Measurements from ENCODE around the gene FBXW2. TPM values are rescaled to one million over a fixed set of nuclear protein-coding genes. Genes with fewer than 3 reads are reported as not detected.
"Not testable (repeated sequence)": the region's sequence is repeated elsewhere in the genome, so short reads cannot be mapped to it uniquely, and the experiment has no call there.

Gene FBXW2
- total RNA-seq, 2 experiments from 2014 or later = 90.0 to 90.9 TPM

- no peak for DNase-seq
- ChIA-PET POLR2A (no interaction called here), CTCF (interaction anchor here (1.1 to 2.1 kb wide), 4 partner anchors 17 to 312 kb away, joined by 3 to 6 read pairs (median 4); no protein-coding TSS in a partner anchor)
- Mint-ChIP-seq H3K27me3 (ENCODE audit: low read depth) (no peaks in the 10 kb centered on the region), H3K27ac (no peak overlapping the region), H3K4me1 (ENCODE audit: low read depth) (peaks cover 15% of the 10 kb centered on the region), H3K9me3 (ENCODE audit: insufficient read depth) (no peaks in the 10 kb centered on the region), H3K4me3 (no peak overlapping the region), H3K36me3 (ENCODE audit: low read depth) (peaks cover 55% of the 10 kb centered on the region)
- ATAC-seq = no peak
Measured at GRCh38 chr9:120761006-120761405, 32.2 kb downstream of the FBXW2 start.

DNA sequence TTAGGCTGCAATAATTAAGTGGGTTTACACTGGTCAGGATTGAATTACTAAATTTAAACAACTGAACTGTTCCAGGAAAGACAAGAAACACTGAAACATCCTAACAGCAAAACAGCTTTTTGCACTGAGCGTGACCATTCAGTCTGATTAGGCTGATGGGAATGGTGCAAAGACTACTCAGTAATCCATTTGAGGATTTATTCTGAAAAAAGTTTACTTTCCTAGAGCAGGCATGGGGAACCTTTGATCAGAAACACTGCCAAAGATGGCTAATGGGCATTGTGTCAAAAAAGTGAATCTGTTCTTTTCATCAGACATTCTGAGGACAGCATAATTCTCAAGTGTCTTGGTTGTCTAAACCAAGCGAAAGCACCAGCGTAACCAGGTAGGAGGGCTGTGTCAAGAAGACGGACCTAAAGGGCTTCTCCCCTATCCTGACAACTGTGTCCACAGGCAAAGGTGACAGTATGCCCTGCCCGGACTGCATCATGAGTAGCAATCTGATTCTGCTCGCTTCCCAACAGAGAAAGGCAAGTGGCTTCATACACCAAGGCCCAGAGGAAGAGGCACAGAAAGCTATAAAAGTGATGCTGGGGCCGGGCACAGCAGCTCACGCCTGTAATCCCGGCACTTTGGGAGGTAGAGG, 33.3 kb downstream of the FBXW2 start:
- ChIA-PET POLR2A (no interaction called here), CTCF (interaction anchor here (1.1 to 2.1 kb wide), 8 partner anchors 10 to 313 kb away, joined by 3 to 5 read pairs (median 4); no protein-coding TSS in a partner anchor)
- ATAC-seq = no peak
- Mint-ChIP-seq H3K36me3 (ENCODE audit: low read depth) (peaks cover 48% of the 10 kb centered on the region), H3K9me3 (ENCODE audit: insufficient read depth) (no peaks in the 10 kb centered on the region), H3K27ac (no peak overlapping the region), H3K4me3 (no peak overlapping the region), H3K4me1 (ENCODE audit: low read depth) (peaks cover 15% of the 10 kb centered on the region), H3K27me3 (ENCODE audit: low read depth) (no peaks in the 10 kb centered on the region)
- no peak for DNase-seq

- no peak for ATAC-seq
- H3K4me1 Mint-ChIP-seq (ENCODE audit: low read depth) = peaks cover 15% of the 10 kb centered on the region
- POLR2A ChIA-PET = no interaction called here
- CTCF ChIA-PET = interaction anchor here (1.2 to 5.1 kb wide), 4 partner anchors 9 to 139 kb away, joined by 3 to 45 read pairs (median 4); partner anchors contain the start of gene FBXW2
- DNase-seq = no peak
- no peak overlapping the region for H3K4me3 Mint-ChIP-seq
- H3K9me3 Mint-ChIP-seq (ENCODE audit: insufficient read depth) = no peaks in the 10 kb centered on the region
- H3K27me3 Mint-ChIP-seq (ENCODE audit: low read depth) = no peaks in the 10 kb centered on the region
- peaks cover 42% of the 10 kb centered on the region for H3K36me3 Mint-ChIP-seq (ENCODE audit: low read depth)
- no peak overlapping the region for H3K27ac Mint-ChIP-seq
Measured at GRCh38 chr9:120758544-120758943, 34.7 kb downstream of the FBXW2 start.

DNA sequence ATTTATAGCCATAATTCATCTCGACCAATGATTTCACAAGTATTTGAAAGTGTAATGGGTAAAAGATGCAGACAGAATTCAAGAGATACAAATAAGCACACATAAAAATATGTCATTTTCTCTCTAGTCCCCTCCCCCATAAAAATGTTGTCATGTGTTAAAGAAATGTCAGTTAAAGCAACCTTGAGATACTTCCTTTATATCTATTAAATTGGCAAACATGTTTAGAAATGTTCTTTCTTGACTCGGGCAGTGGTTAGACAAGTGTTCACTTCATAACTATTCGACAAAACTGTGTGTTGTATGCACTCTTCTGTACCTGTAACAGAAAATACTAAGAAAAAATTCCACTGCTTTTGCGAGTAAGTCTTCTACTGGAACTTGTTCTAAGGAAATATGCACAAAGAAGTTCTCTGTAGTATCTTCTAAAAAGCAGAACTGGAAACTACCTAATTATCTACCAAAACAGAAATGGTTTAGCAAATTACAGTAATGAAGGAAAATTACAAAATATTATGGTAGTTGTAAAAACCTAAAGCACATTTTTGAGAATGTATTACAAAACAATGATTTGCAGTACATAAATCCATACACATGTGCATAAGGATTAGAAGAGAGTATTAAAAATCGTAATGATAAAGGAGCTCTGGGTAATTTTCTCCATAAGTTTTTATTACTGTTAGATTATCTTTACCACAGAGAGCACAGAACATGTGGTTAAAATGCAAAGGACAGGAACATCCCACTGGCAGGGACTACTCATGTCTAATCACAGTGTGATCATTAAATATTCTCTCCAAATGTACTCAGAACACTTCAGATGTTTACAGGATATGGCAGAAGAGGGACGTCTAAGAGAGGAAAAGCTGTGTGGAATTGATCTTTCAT, 35.9 kb downstream of the FBXW2 start:
- H3K36me3 Mint-ChIP-seq (ENCODE audit: low read depth) = peaks cover 30% of the 10 kb centered on the region
- ATAC-seq = no peak
- H3K27ac Mint-ChIP-seq = no peak overlapping the region
- no peak overlapping the region for H3K4me3 Mint-ChIP-seq
- no peaks in the 10 kb centered on the region for H3K9me3 Mint-ChIP-seq (ENCODE audit: insufficient read depth)
- DNase-seq = no peak
- H3K4me1 Mint-ChIP-seq (ENCODE audit: low read depth) = peaks cover 15% of the 10 kb centered on the region
- H3K27me3 Mint-ChIP-seq (ENCODE audit: low read depth) = no peaks in the 10 kb centered on the region
- ChIA-PET POLR2A (no interaction called here), CTCF (interaction anchor here (0.8 to 5.1 kb wide), 23 partner anchors 10 to 390 kb away, joined by 3 to 82 read pairs (median 5); partner anchors contain the start of genes CNTRL and FBXW2)

DNA sequence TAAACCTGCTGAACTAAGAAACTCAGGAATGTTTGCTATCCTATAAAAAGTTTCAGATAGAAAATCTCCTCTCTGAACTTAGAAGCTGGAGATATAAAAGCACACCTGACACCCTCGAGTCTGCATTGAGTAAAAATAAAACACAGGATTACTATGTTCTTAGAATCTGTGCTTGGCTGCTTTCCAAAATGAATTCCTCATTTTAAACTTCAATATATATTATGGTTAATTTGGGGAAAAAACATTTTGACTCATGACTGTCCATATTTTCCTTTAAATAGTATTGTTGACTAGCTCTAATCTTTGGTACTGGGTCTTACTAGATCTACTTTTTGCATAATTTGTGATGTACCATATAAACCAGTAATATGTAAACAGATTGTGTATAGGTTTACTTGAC, 36.7 kb downstream of the FBXW2 start:
- CTCF ChIA-PET = interaction anchor here (0.7 to 5.1 kb wide), 40 partner anchors 11 to 455 kb away, joined by 3 to 82 read pairs (median 5); partner anchors contain the start of gene CNTRL
- no peak overlapping the region for H3K4me3 Mint-ChIP-seq
- peaks cover 26% of the 10 kb centered on the region for H3K36me3 Mint-ChIP-seq (ENCODE audit: low read depth)
- H3K9me3 Mint-ChIP-seq (ENCODE audit: insufficient read depth) = no peaks in the 10 kb centered on the region
- H3K27ac Mint-ChIP-seq = no peak overlapping the region
- peaks cover 15% of the 10 kb centered on the region for H3K4me1 Mint-ChIP-seq (ENCODE audit: low read depth)
- H3K27me3 Mint-ChIP-seq (ENCODE audit: low read depth) = no peaks in the 10 kb centered on the region
- ATAC-seq = no peak
- POLR2A ChIA-PET = no interaction called here
- no peak for DNase-seq

- peak; percentile 76 for ATAC-seq
- no peak overlapping the region for H3K27ac Mint-ChIP-seq
- POLR2A ChIA-PET = interaction anchor here (1.0 kb wide), 1 partner anchor 101 kb away, joined by 3 read pairs; no protein-coding TSS in a partner anchor
- DNase-seq = peak; percentile 77
- CTCF ChIA-PET = interaction anchor here (0.7 to 5.1 kb wide), 54 partner anchors 9 to 705 kb away, joined by 3 to 82 read pairs (median 4); partner anchors contain the start of genes CNTRL, FBXW2 and PSMD5
- no peaks in the 10 kb centered on the region for H3K27me3 Mint-ChIP-seq (ENCODE audit: low read depth)
- no peaks in the 10 kb centered on the region for H3K9me3 Mint-ChIP-seq (ENCODE audit: insufficient read depth)
- peaks cover 21% of the 10 kb centered on the region for H3K36me3 Mint-ChIP-seq (ENCODE audit: low read depth)
- H3K4me3 Mint-ChIP-seq = no peak overlapping the region
- H3K4me1 Mint-ChIP-seq (ENCODE audit: low read depth) = peaks cover 15% of the 10 kb centered on the region
Measured at GRCh38 chr9:120755810-120756434, 37.3 kb downstream of the FBXW2 start.

DNA sequence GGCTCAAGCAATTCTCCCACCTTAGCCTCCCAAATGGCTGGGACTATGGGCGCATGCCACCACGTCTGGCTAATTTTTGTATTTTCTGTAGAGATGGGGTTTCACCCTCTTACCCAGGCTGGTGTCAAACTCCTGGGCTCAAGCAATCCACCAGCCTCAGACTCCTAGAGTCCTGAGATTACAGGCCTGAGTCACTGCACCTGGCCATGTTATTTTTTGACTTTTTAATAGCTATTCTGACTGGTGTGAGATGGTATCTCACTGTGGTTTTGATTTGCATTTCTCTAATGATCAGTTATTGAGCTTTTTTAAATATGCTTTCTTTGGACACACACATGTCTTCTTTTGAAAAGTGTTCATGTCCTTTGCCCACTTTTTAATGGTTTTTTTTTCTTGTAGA, 38.2 kb downstream of the FBXW2 start:
- ChIA-PET CTCF (interaction anchor here (0.8 to 5.1 kb wide), 35 partner anchors 8 to 706 kb away, joined by 3 to 82 read pairs (median 5); partner anchors contain the start of genes CNTRL, FBXW2 and PSMD5), POLR2A (interaction anchor here (0.8 to 1.1 kb wide), 3 partner anchors 38 to 316 kb away, joined by 3 read pairs; partner anchors contain the start of gene FBXW2)
- DNase-seq (no peak), ATAC-seq (no peak)
- Mint-ChIP-seq H3K36me3 (ENCODE audit: low read depth) (peaks cover 17% of the 10 kb centered on the region), H3K9me3 (ENCODE audit: insufficient read depth) (no peaks in the 10 kb centered on the region), H3K27me3 (ENCODE audit: low read depth) (no peaks in the 10 kb centered on the region), H3K4me3 (no peak overlapping the region), H3K27ac (no peak overlapping the region), H3K4me1 (ENCODE audit: low read depth) (peaks cover 15% of the 10 kb centered on the region)

GRCh38 chr9:120750421-120750820, 42.8 kb downstream of the FBXW2 start:
- no peak for DNase-seq
- no peak for ATAC-seq
- no peak overlapping the region for H3K27ac Mint-ChIP-seq
- H3K27me3 Mint-ChIP-seq (ENCODE audit: low read depth) = no peaks in the 10 kb centered on the region
- peaks cover 9% of the 10 kb centered on the region for H3K4me1 Mint-ChIP-seq (ENCODE audit: low read depth)
- no peaks in the 10 kb centered on the region for H3K36me3 Mint-ChIP-seq (ENCODE audit: low read depth)
- H3K9me3 Mint-ChIP-seq (ENCODE audit: insufficient read depth) = no peaks in the 10 kb centered on the region
- POLR2A ChIA-PET = no interaction called here
- no peak overlapping the region for H3K4me3 Mint-ChIP-seq
- CTCF ChIA-PET = interaction anchor here (0.6 kb wide), 2 partner anchors 9 to 230 kb away, joined by 3 to 4 read pairs; no protein-coding TSS in a partner anchor

DNA sequence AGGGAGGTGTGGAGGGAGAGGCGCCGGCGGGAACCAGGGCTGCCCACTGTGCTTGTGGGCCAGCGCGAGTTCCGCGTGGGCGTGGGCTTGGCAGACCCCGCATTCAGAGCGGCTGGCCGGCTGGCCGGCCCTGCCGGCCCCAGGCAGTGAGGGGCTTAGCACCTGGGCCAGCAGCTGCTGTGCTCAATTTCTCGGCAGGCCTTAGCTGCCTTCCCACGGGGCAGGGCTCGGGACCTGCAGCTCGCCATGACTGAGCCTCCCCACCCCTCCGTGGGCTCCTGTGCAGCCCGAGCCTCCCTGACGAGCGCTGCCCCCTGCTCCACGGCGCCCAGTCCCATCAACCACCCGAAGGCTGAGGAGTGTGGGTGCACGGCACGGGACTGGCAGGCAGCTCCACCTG, 46.9 kb downstream of the FBXW2 start:
- H3K9me3 Mint-ChIP-seq (ENCODE audit: insufficient read depth); H3K36me3 Mint-ChIP-seq (ENCODE audit: low read depth); DNase-seq; H3K4me3 Mint-ChIP-seq; H3K27me3 Mint-ChIP-seq (ENCODE audit: low read depth); H3K27ac Mint-ChIP-seq; H3K4me1 Mint-ChIP-seq (ENCODE audit: low read depth); ATAC-seq: not testable (repeated sequence)
- ChIA-PET CTCF (interaction anchor here (1.7 kb wide), 1 partner anchor 126 kb away, joined by 3 read pairs; no protein-coding TSS in a partner anchor), POLR2A (interaction anchor here (0.9 kb wide), 1 partner anchor 215 kb away, joined by 3 read pairs; no protein-coding TSS in a partner anchor)

DNA sequence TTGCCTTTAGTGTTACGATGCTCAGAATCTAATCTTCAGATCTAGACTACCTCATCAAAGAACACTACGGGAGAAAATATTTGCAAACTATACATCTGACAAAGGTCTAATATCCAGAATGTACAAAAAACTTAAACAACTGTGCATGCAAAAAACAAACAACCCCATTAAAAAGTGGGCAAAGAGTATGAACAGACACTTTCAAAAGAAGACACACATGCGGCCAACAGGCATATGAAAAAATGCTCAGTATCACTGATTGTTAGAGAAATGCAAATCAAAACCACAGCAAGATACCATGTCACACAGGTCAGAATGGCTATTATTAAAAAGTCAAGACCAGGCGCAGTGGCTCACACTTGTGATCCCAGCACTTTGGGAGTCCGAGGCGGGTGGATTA, 47.9 kb downstream of the FBXW2 start:
- no peaks in the 10 kb centered on the region for H3K36me3 Mint-ChIP-seq (ENCODE audit: low read depth)
- H3K4me3 Mint-ChIP-seq = no peak overlapping the region
- no peak overlapping the region for H3K27ac Mint-ChIP-seq
- H3K27me3 Mint-ChIP-seq (ENCODE audit: low read depth) = peaks cover 1% of the 10 kb centered on the region
- ChIA-PET POLR2A (no interaction called here), CTCF (interaction anchor here (1.7 kb wide), 1 partner anchor 125 kb away, joined by 3 read pairs; no protein-coding TSS in a partner anchor)
- ATAC-seq (no peak), DNase-seq (no peak)
- peaks cover 9% of the 10 kb centered on the region for H3K4me1 Mint-ChIP-seq (ENCODE audit: low read depth)
- no peaks in the 10 kb centered on the region for H3K9me3 Mint-ChIP-seq (ENCODE audit: insufficient read depth)

DNA sequence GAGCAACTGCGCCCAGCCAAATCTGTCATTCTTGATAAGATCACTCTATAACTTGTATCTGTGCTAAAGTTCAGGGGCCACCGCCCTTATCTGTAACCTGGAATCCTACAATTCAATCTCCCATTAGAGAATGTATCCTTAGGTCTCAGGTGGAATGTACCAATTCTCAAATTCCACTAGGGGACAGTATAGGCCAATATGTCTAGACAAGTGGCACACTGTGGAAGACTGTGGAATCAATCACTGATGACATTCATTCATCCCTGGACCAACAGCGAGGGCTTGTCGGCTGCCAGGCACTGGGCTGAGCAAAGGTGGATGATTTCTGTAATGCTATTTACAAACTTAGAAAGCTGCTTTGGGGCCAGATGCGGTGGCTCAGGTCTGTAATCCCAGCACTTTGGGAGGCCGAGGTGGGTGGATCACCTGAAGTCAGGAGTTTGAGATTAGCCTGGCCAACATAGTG, 50.2 kb downstream of the FBXW2 start:
- ATAC-seq = peak; percentile 77
- H3K4me3 Mint-ChIP-seq = no peak overlapping the region
- H3K9me3 Mint-ChIP-seq (ENCODE audit: insufficient read depth) = no peaks in the 10 kb centered on the region
- ChIA-PET CTCF (interaction anchor here (1.0 to 1.2 kb wide), 3 partner anchors 12 to 317 kb away, joined by 3 read pairs; no protein-coding TSS in a partner anchor), POLR2A (no interaction called here)
- H3K4me1 Mint-ChIP-seq (ENCODE audit: low read depth) = peaks cover 9% of the 10 kb centered on the region
- peaks cover 1% of the 10 kb centered on the region for H3K27me3 Mint-ChIP-seq (ENCODE audit: low read depth)
- no peaks in the 10 kb centered on the region for H3K36me3 Mint-ChIP-seq (ENCODE audit: low read depth)
- H3K27ac Mint-ChIP-seq = no peak overlapping the region
- no peak for DNase-seq
